Caki2 (cell line): ENCODE results near the gene CYP46A1. TPM values are rescaled to one million over a fixed set of nuclear protein-coding genes. Genes with fewer than 3 reads are reported as not detected.

Source experiments
- DNase-seq: peaks from one replicate; pipeline ENCODE4 v3.0.0-alpha.2; 2015; ENCODE audit warnings: low read depth
- in situ Hi-C: cut with HindIII; loops from 2 replicates; pipeline ENCODE4 v1.10.0; 2016; ENCODE audit warnings: low sequenced_read_pairs, low pct_unique_long_range_greater_than_20kb, mixed read lengths
- total RNA-seq: library from RNA; depleted of rRNA; stranded (reverse); fragments of >200 nt; shearing (Covaris generic); gene quantifications from 2 replicates; pipeline ENCODE4 v1.2.3, GENCODE V29; 2014; ENCODE audit warnings: low replicate concordance

CYP46A1 gene
- total RNA-seq, 1 experiment from 2014 or later: not detected

- in situ Hi-C loops: no loop called here
- no peak for DNase-seq
Measured at GRCh38 chr14:99718811-99719192, 34.7 kb downstream of the CYP46A1 start.

GRCh38 chr14:99720941-99721791 lies 37.1 kb downstream of the CYP46A1 start:
- in situ Hi-C loops: no loop called here
- DNase-seq: no peak

- in situ Hi-C loops: no loop called here
- no peak for DNase-seq
Measured at GRCh38 chr14:99721792-99722516, 37.9 kb downstream of the CYP46A1 start.

- in situ Hi-C loops: no loop called here
- DNase-seq: no peak
Measured at GRCh38 chr14:99722741-99723140, 38.6 kb downstream of the CYP46A1 start.

GRCh38 chr14:99724196-99724891 lies 40.2 kb downstream of the CYP46A1 start:
- DNase-seq: no peak
- in situ Hi-C loops: no loop called here

GRCh38 chr14:99724939-99725773 lies 41.1 kb downstream of the CYP46A1 start:
- DNase-seq: no peak
- in situ Hi-C loops: no loop called here

DNA sequence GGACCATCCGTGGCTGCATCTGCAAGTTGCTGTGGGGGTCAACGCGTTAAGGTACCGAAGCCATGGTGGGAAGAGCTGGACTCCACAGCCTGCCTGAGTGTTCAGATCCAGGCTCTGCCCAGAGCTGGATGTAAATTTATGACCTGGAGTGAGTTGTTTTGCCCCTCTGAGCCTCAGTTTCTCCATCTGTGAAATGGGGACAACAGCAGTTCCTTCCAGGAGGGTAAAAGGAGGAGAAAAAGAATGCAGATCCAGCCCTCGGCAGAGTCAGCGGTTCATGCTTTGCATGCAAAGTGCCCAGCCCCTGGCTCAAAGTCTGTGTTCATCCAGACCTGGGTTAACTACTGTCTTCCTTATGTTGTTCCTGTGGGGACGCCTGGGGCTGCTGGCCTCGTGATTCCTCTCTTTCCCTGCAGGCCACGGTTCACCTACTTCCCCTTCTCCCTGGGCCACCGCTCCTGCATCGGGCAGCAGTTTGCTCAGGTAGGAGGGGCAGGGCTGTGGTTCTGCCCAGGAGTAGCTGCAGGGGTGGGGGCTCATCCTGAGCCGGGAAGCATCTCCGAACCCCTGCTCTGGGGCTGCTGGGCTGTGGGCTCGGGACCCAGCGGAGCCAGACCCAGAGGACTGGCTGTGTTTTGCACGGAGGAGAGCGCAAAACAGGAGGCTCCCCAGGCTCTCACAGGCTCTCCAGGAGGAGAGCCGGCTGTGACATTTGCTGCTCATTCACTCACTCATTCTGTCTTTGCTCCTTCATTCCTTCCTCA lies 41.9 kb downstream of the CYP46A1 start:
- in situ Hi-C loops: no loop called here
- DNase-seq: peak; percentile 32

GRCh38 chr14:99726538-99727095 lies 42.5 kb downstream of the CYP46A1 start:
- in situ Hi-C loops: no loop called here
- no peak for DNase-seq

DNA sequence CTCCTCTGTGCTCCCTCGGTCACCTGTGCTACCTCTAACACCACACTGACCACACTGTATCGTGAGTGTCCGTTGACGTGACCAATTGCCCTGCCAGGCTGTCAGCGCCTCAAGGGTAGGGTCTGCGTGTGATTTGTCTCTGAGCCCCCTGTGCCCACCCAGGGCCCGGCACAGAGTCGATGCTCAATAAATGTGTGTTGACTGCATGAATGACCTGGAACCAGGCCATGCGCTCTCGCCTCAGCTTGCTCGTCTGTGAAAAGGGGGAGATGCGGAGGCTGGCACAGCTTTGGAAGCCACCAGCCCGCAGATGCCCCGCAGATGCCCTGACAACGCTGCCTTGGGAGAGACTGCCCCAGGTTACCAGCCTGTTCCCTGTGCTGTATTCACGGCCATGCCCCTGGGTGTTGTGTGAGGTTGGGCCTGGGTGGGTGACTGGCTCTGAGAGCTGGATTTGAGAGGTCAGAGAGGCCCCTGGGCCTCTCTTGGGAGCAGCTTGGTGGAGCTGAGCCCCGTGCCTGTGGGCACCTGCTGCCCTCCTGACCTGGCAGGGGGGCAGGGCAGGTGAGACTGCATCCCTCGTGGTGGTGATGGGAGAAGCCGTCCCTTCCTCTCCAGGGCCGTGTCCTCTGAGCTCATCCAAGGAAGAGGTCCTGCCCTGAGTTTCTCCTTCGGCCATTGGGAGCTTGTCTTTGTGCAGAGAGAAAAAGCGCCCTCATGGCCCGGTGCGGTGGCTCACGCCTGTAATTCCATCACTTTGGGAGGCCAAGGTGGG lies 43.2 kb downstream of the CYP46A1 start:
- DNase-seq: no peak
- in situ Hi-C loops: no loop called here

DNA sequence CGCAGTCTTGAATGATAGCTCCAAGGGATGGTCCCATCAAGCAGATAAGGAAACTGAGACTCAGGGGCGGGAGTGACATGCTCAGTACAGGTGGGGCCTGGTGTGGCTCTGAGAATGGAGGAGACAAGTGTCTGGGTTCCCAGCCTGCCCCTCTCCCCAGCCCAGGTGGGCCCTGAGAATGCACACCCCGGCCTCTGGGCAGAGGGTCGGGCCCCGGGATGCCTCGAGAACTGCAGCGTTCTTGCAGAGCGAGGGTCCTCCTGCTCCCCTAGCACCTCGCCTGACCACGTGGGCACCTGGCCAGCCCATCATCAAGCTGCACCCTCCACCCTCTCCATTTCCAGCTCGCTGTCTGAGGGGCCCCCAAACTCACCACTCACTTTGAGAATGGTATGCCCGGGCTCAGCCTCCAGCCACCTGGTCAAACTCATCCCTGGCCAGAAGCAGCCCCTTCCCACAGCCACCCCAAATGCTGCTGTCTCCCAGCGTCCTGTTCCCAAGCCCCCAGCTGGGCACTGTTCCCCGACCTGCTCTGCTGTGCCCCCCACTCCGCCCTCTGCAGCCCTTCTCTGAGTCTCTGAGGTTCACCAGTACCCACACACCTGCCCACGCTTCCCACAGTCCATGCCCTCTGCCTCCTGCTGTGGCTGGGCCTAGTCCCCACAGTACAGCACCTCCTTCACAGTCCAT lies 44.3 kb downstream of the CYP46A1 start:
- DNase-seq: no peak
- in situ Hi-C loops: no loop called here

GRCh38 chr14:99728981-99729451 lies 44.9 kb downstream of the CYP46A1 start:
- in situ Hi-C loops: no loop called here
- DNase-seq: no peak

DNA sequence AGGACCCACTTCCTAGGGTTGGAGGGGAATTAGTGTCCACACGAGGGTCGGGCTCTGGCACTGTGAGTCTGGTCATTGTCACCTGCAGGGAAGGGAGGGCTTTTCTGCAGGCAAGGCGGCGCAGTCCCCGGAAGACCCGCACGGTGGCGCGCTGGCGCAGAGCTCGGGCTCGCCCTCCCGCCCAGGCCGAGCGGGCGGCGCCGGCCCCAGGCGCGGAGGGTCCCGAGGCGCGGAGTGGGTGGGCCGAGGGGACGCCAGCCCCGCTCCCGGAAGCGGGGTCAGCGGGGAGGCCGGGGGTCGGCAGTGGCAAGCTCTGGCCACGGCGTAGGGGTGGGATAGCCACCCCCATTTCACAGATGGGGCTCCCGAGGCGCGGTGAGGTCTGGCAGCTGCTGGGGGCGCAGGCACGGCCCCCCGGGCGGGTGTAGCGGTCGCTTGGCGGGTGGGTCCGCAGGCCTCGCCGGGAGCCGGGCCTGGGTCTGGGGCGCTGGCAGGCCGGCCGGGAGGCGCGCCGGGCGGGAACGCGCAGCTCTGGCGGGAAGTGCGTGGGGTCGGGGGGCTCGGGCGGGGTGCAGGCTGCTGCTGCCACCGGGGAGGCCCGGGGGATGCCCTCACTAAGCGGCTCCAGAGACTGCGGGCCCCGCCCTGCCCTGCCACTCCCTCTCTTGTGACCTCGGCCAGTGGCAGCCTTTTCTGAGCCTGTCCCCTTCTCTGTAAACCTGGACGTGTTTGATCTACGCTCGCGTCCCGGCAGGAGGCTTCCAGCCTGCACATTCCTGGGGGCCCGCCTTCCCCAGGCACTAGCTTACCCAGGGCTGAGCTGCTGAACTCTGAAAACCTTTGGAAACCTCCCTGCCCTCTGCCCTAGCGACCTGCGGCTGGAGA lies 46.1 kb downstream of the CYP46A1 start:
- peak; percentile 52 for DNase-seq
- in situ Hi-C loops: no loop called here

- in situ Hi-C loops: no loop called here
- no peak for DNase-seq
Measured at GRCh38 chr14:99730876-99731546, 46.9 kb downstream of the CYP46A1 start.

DNA sequence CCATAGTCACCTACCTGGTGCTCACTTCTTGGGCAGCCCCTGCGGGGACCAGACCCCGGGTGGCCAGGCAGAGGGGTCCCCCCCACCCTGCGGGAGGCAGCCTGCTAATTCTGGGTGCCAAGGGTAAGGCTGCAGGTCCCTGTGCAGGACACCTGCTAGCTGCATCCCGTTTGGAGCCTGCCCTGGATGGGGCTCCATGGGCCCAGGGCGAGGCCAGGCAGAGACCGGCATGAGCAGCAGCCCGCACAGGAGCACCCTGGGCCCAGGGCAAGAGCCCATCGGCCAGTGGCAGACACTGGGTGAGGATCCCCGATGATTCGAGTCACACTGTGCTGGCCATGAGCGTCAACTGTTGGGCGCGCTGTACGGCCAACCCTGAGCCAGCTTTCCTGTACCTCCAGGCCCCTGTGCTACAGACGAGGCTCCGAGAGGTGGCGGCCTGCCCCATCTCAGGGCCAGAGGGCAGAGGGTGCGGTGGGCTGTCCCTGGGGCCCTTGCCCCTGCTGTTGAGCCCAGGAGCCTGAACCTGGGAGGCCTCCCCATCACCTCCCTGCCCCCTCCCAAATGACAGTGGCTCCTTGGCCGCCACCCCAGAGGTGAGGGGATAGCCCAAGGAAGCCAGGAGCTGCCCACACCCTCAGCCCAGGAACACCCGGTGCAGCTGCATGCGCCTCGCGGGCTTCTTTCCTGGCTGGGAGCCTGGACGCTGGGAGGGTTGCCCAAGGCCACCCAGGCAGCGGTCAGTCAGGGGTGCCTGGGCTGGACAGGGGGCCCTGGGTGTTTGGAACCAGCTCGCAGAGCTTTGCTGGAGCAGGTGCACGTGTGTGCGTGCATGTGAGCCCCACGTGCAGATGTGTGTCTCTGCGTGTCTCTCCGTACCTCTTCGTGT lies 47.7 kb downstream of the CYP46A1 start:
- in situ Hi-C loops: no loop called here
- no peak for DNase-seq
